Stimulated activated CD4-positive, alpha-beta T cell treated with anti-CD3 and anti-CD28 coated beads, Interleukin-1b, Interleukin-23, amount 100 ng/mL, for 48 hours (primary cell): ENCODE data around the gene LRAT.

Experiments
- DNase-seq: peaks from one replicate; pipeline ENCODE4 v3.0.0-alpha.2; 2020

LRAT gene

DNA sequence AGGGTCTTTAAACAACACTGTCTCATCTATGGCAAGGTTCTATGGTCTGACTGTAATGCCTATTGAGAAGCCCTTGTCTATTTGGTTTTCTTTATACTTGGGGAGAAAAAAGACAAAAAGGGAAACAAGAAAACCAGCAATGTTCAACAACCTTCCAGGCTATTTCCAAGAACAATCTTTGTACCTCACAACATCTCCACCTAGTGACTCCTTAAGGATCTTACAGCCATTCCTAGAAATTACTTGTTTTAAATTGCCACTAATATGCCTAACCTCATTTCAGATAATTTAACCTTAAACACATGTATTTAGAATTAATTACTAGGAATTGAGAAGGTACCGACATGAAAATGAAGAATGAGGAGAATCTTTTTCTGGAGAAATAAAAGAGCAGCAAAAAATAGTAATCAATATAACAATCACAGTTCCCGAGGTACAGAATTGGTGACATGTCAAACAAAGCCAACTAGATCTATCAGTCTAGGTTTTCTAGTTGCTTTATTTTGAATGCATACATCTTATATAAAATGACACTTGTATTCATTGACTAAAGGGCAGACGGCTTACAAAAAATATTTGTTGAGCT, 35.7 kb downstream of the LRAT start:
- DNase-seq, result no peak

DNA sequence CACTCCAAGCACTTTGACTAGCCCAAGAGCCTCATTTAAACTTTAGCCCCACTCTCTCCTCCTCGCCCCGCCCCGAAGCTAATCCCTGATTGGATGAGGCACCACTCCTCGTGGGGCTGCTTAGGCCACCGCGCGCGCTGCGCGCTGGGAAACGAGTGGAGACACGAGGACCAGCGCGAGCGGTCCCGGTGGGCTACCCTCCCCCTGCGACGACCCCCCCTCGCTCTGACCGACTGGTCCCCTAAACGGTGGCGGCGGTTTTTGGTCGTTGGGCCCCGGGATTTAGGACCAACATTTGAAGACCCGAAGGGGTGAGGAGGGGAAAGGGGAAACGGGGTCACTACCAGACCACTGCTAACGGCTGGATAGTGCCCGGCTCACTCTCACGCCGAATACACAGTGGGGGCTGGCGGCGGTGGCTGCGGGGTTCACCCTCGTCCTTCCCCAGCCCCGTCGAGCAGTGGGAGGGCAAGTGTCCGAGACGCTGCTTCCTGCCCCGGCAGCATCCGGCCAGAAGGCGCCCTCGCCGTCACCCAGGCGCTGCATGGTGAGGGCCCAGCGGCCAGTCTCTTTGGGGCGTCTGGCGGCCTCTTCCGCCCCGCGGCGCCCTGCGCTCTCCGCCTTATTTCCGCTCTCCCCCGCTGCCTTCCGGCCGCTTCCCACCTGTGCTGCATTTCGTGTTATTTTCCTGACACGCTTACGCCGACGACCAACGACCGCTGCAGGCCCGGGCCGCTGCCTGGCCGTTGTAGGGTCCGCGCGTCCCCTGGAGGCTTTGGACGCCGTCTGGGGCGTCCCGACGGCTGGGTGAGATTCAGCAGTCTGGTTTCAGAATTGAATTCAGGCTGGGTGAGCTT, 37.6 kb downstream of the LRAT start, which contains the start of gene RBM46:
Gene RBM46, plus strand, starts transcription at position 147 of the 857 bp plus-strand sequence. CDS start 15,481 bp downstream, outside the sequence.
- no peak for DNase-seq

DNA sequence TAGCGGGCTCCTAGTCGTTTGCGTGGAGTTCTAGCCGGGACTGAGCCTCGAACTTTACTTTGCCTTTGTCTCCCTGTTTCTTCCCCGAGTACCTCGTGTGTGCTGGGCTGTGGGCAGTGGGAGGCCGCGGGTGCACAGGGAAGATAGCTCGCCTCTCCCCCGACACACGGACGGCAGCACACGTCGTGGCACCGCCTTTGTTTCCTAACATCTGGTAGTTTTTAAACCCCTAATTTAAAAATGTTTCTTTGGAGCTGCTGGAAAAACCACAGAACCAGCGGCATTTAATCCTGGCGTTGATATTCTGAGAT, 38.1 kb downstream of the LRAT start:
- DNase-seq, result no peak
